ENCODE measurements around the gene RICTOR.

Gene RICTOR

DNA sequence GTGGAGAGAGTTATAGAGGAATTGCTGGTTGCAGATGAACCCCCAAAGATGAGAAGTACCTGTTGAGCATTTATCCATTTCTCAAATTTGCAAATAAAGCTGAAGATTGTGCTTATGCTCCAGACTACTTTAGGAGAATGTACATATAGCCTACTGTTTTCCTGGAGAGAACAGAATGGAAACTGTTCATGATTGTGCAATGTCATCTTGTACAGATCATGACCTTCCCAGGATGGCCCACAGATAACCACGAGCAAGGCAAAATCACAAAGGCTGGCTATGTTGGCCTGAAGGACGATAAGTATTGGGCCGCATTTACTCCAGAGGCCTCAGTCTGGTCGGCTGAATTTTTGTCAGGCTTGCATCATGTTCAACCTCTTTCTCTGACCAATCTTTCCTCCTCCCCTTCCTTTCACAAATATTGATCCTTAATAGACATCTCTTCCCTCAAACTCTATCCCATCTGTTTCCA, 28.5 kb upstream of the RICTOR start:
- no peak overlapping the region for H3K4me3 ChIP-seq (ENCODE audit: low read length)
- no peak for DNase-seq (ENCODE audit: low read depth, low spot score)

DNA sequence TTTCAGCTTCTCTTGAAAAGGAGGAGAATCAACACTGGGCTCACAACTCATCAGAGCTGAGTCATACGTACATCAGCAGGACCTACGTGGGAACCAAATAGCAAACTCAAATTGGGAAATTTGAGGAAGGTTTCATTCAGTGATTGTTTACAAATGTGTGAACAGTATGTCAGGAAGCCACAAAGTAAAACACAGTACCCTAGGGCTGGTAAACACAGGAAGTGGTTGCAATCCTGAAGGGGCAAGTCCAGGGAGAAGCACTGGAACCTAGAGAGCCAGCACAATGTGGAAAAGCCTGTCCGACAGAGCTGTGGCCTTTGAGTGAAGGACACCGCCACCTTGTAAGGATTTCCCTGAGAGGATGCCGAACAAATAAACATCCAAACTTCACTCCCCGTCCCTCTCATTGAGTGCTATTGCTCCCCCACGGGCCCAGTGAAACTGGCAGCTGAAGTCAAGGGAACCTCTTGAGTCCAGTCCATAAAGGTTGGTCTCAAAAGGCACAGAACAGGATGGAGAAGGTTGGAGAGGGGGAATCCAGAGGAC, 26.7 kb upstream of the RICTOR start:
- H3K4me3 ChIP-seq (ENCODE audit: low read length), result no peak overlapping the region
- DNase-seq (ENCODE audit: low read depth, low spot score), result no peak

DNA sequence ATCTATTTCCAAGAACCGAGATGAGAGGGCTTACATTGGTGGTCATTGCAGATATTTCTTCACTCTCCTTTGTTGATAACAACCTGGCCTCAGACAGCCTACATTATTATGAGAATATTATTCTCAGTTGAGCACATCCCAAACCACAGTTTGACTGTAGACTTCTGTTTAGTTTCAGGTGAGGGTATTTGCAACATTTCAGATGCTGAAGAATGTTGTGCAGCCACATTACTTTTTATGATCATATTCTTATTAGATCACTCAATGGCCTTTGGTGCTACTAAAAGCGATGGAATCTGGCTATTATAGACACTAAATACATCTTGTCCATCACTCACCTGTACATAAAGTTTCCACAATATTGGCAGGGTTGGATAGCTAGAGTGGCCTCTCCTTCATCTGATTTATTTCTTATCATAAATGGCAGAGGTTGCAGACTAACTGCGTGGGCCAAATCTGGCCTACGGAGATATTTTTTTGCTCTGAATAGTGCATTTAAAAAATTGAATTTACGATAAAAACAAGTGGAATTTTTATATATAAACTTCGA, 26.2 kb upstream of the RICTOR start:
- H3K4me3 ChIP-seq (ENCODE audit: low read length), result no peak overlapping the region
- DNase-seq (ENCODE audit: low read depth, low spot score), result no peak

DNA sequence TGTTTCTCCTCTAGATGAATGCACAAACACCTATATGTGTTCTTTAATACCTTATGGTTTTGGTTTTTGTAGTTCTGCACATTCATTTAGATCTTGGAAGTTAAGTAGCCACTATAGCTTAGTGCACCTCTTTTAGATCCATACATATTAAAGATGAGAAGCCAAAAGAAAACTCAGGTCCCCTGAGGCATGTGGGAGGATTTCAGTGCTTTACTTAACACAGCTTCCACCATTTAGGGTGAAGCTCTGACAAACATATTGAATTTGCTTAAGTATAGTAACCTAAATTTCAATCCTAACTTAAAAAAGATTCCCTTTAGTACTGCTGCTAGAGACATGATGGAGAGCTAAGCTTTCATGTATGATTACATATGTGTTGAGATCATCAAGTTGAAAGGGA, 25.6 kb upstream of the RICTOR start:
- H3K4me3 ChIP-seq (ENCODE audit: low read length), result no peak overlapping the region
- no peak for DNase-seq (ENCODE audit: low read depth, low spot score)

DNA sequence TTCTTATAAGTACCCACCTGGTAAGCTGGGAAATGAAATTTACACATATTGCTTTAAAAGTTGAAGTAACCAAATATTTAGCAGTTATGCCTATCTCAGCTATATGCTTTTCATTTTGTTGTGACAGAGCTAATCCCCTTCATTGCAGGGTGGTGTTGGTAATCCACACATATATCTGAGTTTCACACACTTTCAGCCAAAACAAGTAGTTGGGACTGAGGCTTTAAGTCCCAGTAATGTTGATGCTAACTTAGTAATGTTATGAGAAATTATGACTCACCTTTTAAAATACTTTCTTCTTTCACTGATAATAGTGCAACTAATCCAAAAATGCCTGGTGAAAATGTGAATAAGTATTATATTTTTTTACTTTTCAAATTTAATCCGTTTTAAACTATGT, 19.2 kb upstream of the RICTOR start:
- DNase-seq (ENCODE audit: low read depth, low spot score), result no peak
- H3K4me3 ChIP-seq (ENCODE audit: low read length), result no peak overlapping the region

DNA sequence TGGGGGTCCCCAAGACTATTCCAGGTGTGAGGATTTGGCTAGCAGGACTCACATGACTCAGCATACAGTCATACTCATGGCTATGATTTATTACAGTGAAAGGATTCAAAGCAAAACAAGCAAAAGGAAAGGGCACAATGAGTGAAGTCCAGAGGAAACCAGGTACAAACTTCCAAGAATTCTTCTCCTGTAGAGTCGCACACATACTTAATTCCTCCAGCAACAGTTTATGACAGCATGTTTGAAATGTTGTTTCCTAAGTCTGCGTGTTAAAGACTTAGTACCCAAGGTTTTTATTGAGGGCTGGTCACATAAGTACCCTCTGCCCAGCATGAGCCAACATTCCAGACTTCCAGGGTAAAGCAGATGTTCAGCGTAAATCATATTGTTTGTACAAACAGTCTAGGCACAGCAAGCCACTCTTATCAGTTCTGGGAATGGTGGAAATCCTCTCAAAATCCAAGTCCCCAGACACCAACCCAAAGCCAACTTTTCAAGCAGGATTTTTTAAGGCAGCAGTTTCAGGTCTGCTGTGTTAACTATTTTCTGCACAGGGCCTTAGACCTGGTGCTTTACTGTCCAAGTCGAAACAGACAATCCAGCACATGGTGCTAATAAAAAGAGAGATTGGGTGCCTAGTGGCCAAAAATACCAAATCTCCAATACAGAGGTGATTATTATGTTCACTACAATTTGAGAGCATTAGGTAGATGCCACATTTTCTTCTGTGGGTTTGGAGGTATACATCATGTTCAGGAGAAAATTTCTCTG, 18.6 kb upstream of the RICTOR start:
- H3K4me3 ChIP-seq (ENCODE audit: low read length), result no peak overlapping the region
- no peak for DNase-seq (ENCODE audit: low read depth, low spot score)

DNA sequence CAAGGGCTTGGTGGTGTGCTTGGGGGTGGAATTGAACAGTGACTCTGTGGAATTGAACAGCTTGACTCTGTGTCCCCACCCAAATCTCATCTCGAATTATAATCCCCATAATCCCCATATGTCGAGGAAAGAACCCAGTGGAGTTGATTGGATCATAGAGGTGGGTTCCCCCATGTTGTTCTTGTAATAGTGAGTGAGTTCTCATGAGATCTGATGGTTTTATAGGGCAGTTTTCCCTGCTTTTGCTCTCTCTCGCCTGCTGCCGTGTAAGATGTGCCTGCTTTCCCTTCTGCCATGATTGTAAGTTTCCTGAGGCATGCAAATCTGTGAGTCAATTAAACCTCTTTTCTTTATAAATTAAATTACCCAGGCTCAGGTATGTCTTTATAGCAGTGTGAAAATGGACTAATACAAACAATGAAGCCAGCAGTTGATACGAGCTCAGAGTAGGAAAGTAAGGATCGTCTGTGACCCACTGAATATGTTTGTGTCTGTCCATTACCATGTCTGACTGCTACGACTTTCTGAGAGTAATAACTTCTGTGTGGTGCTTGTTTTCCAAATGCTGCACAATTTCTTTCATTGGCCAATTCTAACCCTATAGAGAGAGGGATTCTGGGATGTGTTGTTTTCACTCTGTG, 17.9 kb upstream of the RICTOR start:
- no peak for DNase-seq (ENCODE audit: low read depth, low spot score)
- no peak overlapping the region for H3K4me3 ChIP-seq (ENCODE audit: low read length)

DNA sequence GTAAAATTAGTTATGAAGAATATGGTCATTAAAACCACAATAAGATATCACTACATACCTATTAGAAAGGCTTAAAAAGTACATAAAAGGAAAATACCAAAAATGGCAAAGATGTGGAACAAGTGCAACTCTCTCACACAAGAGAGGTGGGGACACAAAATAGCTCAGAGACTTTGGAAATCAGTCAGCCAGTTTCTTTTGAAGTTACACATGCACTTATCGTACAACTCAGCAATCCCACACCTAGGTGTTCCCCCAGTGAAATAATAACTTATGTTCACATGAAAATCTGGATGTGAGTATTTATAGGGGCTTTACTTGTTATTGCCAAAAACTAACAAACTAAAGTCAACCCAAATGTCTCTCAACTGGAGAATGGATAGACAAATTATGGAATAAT, 9.8 kb upstream of the RICTOR start:
- no peak overlapping the region for H3K4me3 ChIP-seq (ENCODE audit: low read length)
- no peak for DNase-seq (ENCODE audit: low read depth, low spot score)

DNA sequence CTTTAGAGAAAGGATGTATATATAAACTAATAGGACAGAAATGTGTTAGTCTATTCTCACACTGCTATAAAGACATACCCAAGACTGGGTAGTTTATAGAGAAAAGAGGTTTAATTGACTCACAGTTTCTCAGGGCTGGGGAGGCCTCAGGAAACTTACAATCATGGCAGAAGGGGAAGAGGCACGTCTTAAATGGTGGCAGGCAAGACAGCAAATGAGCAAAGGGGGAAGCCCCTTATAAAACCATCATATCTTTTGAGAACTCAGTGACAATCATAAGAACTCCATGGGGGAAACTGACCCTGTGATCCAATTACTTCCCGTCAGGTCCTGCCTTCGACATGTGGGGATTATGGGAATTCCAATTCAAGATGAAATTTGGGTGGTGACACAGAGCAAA, 8.8 kb upstream of the RICTOR start:
- H3K4me3 ChIP-seq (ENCODE audit: low read length), result no peak overlapping the region
- DNase-seq (ENCODE audit: low read depth, low spot score), result no peak

DNA sequence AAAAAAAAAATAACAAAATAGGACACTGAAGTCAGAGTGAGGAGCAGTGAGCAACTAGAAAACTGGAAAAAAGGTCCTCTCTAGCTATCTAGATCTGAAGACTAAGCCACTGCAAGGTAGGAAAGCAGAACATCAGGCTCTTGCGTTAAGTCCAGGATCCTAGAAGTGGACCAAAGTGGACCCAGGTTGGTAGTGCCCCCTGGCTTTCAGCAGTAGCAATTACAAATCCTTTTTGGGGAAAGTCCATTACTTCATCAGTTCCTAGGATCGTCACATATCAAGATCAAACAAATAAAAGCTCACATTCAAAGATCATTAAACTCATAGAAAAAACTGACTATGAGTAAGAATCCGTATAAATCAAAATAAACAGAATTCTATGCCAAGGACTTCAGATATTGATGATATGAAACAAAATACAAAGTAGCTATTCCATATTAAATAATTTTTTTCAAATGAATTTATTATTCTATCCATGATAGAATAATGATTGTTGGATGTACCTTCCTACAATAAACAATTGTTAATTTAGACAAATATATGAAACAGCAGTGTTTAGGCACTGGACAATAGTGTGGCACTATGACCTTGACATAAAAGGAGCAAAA, 6.5 kb upstream of the RICTOR start:
- peak; percentile 22 for DNase-seq (ENCODE audit: low read depth, low spot score)
- no peak overlapping the region for H3K4me3 ChIP-seq (ENCODE audit: low read length)

DNA sequence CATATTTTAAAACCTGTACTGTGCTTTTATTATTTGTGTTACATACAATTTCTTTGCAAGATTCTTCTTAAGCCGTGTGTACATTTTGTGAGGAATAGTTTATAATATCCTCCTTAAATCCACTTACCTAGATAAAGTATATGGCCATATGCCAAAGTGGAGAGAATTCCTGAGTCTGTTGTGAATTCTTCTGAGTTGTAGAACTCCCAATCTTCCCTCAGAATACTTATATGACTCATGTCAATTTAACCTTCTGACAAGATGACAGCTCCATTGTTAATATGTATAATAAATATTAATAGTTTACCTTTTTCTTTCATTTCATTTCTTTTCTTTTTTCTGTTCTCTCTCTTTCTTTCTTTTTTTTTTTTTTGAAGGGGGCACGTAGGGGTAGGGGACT, 6.0 kb upstream of the RICTOR start:
- no peak for DNase-seq (ENCODE audit: low read depth, low spot score)
- no peak overlapping the region for H3K4me3 ChIP-seq (ENCODE audit: low read length)

DNA sequence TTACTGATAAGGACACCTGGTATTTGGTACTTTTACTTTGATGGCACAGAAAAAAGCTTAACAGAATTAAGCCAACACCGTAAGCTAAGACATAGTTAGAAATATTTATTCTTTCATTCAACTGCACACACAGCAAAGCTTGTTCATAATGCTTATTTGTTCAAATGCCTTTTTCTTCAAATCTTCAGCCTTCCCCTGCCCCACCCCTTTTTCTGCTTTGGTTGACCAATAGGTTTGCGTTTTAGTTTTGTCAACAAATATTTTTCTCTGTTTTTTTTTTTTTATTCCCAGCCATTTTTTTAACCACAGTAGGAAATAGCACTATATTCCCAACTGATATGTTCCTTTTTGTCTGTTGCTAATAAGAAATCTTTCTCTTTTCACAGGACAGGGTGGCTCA, 4.9 kb upstream of the RICTOR start:
- no peak for DNase-seq (ENCODE audit: low read depth, low spot score)
- no peak overlapping the region for H3K4me3 ChIP-seq (ENCODE audit: low read length)

DNA sequence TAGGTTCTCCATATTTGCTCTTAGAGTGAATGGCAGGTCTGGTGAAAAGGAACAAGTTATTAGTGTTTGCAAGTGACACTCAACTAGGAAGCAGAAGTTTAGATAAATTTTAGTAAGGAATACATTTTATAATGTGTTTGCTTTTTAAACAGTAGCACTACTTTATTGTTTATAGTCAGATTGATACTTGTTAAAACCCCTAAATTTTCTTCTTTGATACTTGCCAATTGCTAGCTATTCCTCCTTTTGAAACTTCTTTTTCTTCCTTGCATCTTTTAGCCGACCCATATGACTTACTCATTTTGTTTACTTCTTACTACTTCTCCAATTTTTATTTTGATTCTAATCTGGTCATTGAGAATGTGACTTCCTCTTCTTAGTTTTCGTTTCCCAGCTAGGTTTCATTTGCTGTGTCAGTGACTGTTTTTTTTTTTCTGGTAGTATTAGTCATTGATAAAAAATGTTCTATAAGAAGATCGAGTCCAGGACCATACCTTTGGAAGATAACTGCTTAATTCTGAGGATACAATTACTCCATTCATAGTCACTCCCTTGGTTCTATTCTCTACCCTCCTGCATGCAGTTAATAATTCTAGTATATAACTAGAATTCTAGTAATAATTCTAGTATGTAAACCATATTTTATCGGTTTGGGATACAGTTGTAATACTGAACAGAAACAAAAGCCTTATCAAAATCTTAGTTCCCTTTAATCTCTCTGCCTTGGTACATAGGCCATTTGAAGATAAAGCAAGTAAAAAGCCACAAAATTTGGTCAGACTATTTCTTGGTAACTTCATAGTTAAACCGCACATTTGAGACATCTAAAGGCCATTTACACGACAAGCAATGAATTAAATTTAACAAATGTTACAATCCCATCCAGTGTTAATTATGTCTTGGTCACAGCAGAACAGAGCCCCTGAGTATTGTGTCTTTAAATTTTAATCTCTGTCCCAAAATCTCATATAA, 2.8 kb upstream of the RICTOR start:
- H3K4me3 ChIP-seq (ENCODE audit: low read length), result no peak overlapping the region
- no peak for DNase-seq (ENCODE audit: low read depth, low spot score)

DNA sequence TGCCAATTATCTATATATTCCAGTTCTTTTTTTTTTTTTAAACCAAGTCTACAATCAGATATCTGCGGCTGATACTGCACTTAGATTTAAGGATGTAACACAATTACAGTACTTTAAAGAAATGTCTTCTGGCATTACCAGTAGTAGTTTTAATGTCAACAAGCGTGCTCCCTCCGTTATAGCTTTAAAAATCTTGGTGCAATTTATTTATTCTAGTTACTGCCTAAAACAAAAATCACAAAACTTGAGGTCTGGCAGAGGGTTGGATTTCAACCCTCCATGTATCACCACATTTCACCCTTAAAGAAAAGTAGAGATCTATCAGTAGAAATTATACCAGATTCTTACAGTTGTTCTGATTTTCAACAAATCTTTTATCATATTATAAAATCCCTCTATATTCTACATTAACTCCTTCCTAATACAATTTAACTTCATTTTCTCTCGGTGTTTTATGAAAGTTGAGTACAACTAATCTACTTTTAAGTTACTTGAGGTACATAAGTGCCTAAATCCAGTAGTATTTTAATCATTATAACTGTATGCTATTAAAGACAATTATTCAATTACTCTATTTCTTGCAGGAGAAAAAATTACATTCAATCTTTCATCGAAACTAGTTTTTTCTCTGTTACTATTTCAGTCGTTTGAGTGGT, 2.0 kb upstream of the RICTOR start:
- H3K4me3 ChIP-seq (ENCODE audit: low read length), result no peak overlapping the region
- no peak for DNase-seq (ENCODE audit: low read depth, low spot score)

DNA sequence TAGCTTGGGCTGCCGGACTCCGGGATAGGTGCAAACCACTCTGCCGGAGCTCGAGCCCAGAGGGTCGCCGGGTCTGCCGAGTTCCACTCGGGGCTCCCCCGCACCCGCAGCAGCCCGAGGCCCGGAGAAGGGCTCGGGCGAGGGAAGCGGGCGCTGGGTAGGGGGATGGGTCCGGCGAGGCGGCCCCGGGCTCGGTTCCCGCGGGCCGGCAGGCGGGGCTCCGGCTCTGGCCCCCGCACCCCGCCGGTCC, 507 bp downstream of the RICTOR start:
- no peak for DNase-seq (ENCODE audit: low read depth, low spot score)
- peak overlapping the region; percentile 84 for H3K4me3 ChIP-seq (ENCODE audit: low read length)

DNA sequence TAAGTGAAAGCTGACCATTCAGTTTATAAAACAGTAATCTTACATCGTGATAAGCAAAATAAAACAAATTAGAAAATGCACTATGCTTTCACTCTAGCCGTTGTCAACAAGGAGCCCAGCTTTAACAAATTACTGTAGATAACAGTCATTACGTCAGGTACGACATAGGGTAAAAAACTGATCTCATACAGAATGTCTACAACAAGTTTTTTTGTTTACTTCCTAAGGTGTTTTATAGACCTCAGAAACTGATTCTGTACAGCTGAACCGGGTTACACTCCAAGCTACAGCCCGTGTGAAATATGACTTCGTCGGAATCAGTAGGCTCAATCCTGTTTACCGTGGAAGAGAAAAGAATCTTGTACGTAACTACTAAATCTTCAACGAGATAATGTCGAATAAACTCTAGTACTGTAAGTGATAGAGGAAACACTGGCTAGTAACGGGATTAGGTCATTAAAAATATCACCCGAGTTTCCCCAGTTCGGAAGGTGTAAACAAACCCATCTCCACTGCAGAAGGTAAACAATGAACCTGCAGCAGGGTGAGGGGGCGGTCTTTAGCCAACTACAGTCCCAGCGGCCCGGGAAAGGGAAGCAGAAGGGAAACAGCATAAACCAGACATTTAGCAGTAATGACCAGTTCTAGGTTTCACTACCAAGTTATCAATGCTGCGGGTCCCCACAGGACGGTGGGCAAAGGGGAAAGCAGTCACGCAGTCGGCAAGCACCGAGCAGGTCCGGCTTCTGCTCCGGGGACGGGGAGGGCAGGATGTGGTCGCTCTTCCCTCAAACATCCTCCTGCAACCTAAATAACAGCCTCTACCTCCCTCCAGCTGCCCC, 1.1 kb downstream of the RICTOR start:
- peak; percentile 58 for DNase-seq (ENCODE audit: low read depth, low spot score)
- H3K4me3 ChIP-seq (ENCODE audit: low read length), result peak overlapping the region; percentile 84

DNA sequence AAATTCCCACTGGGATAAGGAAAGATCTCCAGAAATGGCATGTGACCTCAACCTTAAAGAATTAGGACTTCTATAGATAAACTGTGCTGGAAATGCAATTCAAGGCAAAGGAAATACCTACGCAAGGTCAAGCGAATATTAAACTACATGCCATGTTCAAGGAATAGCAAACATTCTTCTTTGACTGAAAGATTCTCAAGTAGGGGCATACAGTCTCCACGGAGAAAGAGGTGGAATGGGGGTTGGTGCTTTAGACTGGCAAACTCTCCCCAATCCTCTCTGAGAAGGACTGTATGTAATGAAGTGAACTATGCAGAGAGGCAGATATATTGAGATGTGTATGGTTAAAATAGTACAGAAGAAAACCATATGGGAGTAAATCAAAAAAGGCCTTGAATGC, 6.1 kb downstream of the RICTOR start:
- no peak overlapping the region for H3K4me3 ChIP-seq (ENCODE audit: low read length)
- DNase-seq (ENCODE audit: low read depth, low spot score), result no peak

DNA sequence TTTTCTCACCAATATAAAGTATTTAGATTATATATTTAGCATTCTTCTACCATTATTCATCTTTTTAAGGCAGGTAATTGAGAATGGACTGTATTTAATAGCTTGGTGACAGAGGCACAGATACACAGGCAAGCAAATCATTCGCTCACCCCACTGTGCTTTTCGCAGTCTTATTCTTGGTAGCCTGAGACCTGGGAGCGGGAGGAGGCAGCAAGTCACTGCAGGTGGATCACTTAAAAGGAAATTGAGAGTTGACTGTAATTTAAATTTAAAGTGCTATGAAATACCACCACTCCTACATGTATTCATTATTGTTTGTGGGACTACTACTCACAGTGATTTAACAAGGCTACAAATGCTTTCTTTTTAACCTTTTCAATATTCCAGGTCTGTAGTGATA, 9.7 kb downstream of the RICTOR start:
- no peak overlapping the region for H3K4me3 ChIP-seq (ENCODE audit: low read length)
- no peak for DNase-seq (ENCODE audit: low read depth, low spot score)
